Prostate gland (tissue), 2 donors: ENCODE results near the gene AQP3.

ENCODE experiments used
- CTCF ChIP-seq, 4 experiments: fragments of 200-600 bp in 2 of 4; fragments of 450-650 bp in 2 of 4; sonication (generic) in 2 of 4; IDR thresholded peaks; 1 replicate in 3 of 4; 2 replicates in 1 of 4; pipeline ENCODE4 v1.5.1; 2016 to 2019; ENCODE audit warnings: antibody characterized with exemption in 4 of 4, mild to moderate bottlenecking in 2 of 4, moderate library complexity in 2 of 4
- POLR2A ChIP-seq: fragments of 450-650 bp; IDR thresholded peaks from one replicate; pipeline ENCODE4 v1.6.1; 2016; ENCODE audit warnings: antibody characterized with exemption, mild to moderate bottlenecking
- POLR2AphosphoS5 ChIP-seq: sonication (generic); formaldehyde crosslinking; IDR thresholded peaks from one replicate; pipeline ENCODE4 v1.6.1; 2017; ENCODE audit warnings: antibody characterized with exemption

DNA sequence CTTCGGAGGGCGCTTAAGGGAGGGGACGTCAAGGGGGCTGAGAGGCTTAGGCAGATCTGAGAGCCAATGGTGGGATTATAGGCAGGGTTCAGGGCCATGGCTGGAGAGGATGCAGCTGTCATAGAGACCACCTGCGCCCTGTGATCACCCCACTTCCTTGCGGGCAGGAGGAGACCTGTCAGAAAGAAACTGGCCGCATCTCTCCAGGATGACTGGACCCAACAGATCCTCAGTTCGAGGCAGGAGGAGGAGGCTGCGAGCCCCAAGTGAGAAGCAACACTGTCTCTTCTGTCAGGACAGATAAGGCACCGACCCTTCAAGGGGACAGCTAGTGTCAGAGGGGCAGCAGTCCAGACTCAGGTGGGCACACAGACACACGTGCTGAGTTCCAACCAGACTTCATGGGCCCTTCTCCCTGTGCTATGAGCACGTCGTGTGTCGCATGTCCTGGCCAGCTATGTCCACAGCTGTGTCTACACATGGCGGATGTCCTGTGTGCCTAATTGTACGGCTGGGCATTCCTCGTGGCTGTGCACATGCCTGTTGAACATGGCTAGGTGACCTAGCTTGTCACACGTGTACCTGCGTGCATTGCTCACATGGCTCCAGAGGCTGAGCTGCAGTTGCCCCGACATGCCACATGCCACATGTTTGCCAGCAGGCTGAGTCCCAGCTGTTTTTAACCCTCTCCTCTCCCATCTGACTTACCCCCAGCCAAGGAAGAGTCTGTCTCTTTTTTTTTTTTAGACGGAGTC is 583 bp upstream of the AQP3 start:
- TF ChIP-seq CTCF (IDR thresholded peaks at IDR 0.05) (no peak), POLR2A (no peak), POLR2AphosphoS5 (peak; percentile 51)
